Right lobe of liver (tissue), 4 donors: Measurements from ENCODE around the gene GCNT4.
"Not testable (repeated sequence)": the region's sequence is repeated elsewhere in the genome, so short reads cannot be mapped to it uniquely, and the experiment has no call there.

Experiments used
- POLR2A ChIP-seq: fragments of 450-650 bp; IDR thresholded peaks from one replicate; pipeline ENCODE4 v1.6.1; 2017; ENCODE audit warnings: antibody characterized with exemption, mild to moderate bottlenecking
- TF ChIP-seq, protein P1 (sequence below), 4 donors: fragments of 200-600 bp in 3 of 4; fragments of 450-650 bp in 1 of 4; IDR thresholded peaks; one replicate each; pipeline versions ENCODE4 v1.5.1 to v1.8.0; 2016 to 2022; ENCODE audit warnings: antibody characterized with exemption in 4 of 4, mild to moderate bottlenecking in 2 of 4
- donor health status: DM: no; HTN: no; CAD: no.
- donor health status: DM: no; HTN: no; CAD: no.
- donor health status: DM: no; HTN: yes; CAD: no.

DNA sequence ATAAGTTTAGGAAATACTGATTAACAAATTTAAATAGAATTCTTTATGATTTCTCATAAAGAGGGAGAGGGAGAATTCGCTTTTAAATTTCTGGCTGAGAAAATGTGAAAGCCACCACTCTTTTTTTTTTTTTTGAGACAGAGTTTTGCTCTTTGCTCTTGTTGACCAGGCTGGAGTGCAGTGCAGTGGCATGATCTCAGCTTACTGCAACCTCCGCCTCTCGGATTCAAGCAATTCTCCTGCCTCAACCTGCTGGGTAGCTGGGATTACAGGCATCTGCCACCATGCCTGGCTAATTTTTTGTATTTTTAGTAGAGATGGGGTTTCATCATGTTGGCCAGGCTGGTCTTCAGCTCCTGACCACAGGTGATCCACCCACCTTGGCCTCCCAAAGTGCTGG, 27.0 kb upstream of the GCNT4 start:
- TF ChIP-seq, protein P1, sequence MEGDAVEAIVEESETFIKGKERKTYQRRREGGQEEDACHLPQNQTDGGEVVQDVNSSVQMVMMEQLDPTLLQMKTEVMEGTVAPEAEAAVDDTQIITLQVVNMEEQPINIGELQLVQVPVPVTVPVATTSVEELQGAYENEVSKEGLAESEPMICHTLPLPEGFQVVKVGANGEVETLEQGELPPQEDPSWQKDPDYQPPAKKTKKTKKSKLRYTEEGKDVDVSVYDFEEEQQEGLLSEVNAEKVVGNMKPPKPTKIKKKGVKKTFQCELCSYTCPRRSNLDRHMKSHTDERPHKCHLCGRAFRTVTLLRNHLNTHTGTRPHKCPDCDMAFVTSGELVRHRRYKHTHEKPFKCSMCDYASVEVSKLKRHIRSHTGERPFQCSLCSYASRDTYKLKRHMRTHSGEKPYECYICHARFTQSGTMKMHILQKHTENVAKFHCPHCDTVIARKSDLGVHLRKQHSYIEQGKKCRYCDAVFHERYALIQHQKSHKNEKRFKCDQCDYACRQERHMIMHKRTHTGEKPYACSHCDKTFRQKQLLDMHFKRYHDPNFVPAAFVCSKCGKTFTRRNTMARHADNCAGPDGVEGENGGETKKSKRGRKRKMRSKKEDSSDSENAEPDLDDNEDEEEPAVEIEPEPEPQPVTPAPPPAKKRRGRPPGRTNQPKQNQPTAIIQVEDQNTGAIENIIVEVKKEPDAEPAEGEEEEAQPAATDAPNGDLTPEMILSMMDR (IDR thresholded peaks at IDR 0.05) = not testable (repeated sequence)
- TF ChIP-seq POLR2A = not testable (repeated sequence)
